Right lobe of liver (tissue), 4 donors: ENCODE results near the gene TBC1D8.

Experiments
- POLR2A ChIP-seq: fragments of 450-650 bp; IDR thresholded peaks from one replicate; pipeline ENCODE4 v1.6.1; 2017; ENCODE audit warnings: antibody characterized with exemption, mild to moderate bottlenecking
- TF ChIP-seq, protein P1 (sequence below), 4 donors: fragments of 200-600 bp in 3 of 4; fragments of 450-650 bp in 1 of 4; IDR thresholded peaks; one replicate each; pipeline versions ENCODE4 v1.5.1 to v1.8.0; 2016 to 2022; ENCODE audit warnings: antibody characterized with exemption in 4 of 4, mild to moderate bottlenecking in 2 of 4
- donor health status: DM: no; HTN: no; CAD: no.
- donor health status: DM: no; HTN: no; CAD: no.
- donor health status: DM: no; HTN: yes; CAD: no.

DNA sequence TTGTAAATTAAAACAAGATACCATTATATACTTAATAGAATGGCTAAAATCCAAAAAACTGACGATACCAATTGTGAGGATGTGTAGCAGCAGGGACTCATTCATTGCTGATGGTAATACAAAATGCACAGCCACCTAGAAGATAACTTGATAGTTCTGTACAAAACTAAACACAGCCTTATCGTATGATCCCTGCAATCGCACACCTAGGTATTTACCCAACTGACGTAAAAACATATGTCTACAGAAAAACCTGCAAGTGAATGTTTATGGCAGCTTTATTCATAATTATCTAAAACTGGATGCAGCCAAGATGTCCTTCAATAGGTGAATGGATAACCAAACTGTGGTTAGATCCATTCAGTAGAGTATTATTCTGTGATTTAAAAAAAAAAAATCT lies 45.5 kb downstream of the TBC1D8 start:
- TF ChIP-seq POLR2A = no peak
- TF ChIP-seq, protein P1, sequence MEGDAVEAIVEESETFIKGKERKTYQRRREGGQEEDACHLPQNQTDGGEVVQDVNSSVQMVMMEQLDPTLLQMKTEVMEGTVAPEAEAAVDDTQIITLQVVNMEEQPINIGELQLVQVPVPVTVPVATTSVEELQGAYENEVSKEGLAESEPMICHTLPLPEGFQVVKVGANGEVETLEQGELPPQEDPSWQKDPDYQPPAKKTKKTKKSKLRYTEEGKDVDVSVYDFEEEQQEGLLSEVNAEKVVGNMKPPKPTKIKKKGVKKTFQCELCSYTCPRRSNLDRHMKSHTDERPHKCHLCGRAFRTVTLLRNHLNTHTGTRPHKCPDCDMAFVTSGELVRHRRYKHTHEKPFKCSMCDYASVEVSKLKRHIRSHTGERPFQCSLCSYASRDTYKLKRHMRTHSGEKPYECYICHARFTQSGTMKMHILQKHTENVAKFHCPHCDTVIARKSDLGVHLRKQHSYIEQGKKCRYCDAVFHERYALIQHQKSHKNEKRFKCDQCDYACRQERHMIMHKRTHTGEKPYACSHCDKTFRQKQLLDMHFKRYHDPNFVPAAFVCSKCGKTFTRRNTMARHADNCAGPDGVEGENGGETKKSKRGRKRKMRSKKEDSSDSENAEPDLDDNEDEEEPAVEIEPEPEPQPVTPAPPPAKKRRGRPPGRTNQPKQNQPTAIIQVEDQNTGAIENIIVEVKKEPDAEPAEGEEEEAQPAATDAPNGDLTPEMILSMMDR (IDR thresholded peaks at IDR 0.05) = no peak
